ENCODE measurements around the gene CHCT1. TPM values are rescaled to one million over a fixed set of nuclear protein-coding genes. Genes with fewer than 3 reads are reported as not detected.

Gene CHCT1
- total and polyA plus RNA-seq, 2 donors (not counting 1 experiment from before 2014, with no cell fraction given) = not detected

- CTCF ChIA-PET = interaction anchor here (2.5 kb wide), 1 partner anchor 211 kb away, joined by 6 read pairs; no protein-coding TSS in a partner anchor
These were observed 20.2 kb downstream of the CHCT1 start for GRCh38 chr17:60442271-60443173.

More at GRCh38 chr17:60442271-60443173, 20.2 kb downstream of the CHCT1 start:
- Mint-ChIP-seq H3K9me3 (ENCODE audit: insufficient read depth) (no peaks in the 10 kb centered on the region), H3K27me3 (no peaks in the 10 kb centered on the region), H3K27ac (no peak overlapping the region), H3K4me1 (peaks cover 2% of the 10 kb centered on the region), H3K4me3 (no peak overlapping the region)
- Histone ChIP-seq H3K79me2 (ENCODE audit: control insufficient read depth, insufficient read depth, low read length) (no peaks in the 10 kb centered on the region), H3K4me1 (ENCODE audit: control insufficient read depth in 2 of 2, insufficient read depth in 2 of 2, low read length in 2 of 2) (no peaks in the 10 kb centered on the region), H3K4me2 (replicated peaks; ENCODE audit: low read depth, low read length, poor library complexity, severe bottlenecking) (no peak overlapping the region), H3K27me3 (replicated peaks in 1 of 4; ENCODE audit: control extremely low read depth in 1 of 4, control insufficient read depth in 3 of 4, insufficient read depth in 4 of 4, low read length in 3 of 4) (no peaks in the 10 kb centered on the region), H3K9me3 (ENCODE audit: control extremely low read depth in 1 of 3, control insufficient read depth in 2 of 3, insufficient read depth in 1 of 3, low read length in 2 of 3) (no peaks in the 10 kb centered on the region), H3K27ac (ENCODE audit: low read length in 2 of 2) (no peak overlapping the region), H3K36me3 (replicated peaks in 1 of 2; ENCODE audit: control extremely low read depth in 1 of 2, control insufficient read depth in 1 of 2, extremely low read depth in 1 of 2, insufficient read depth in 2 of 2, low read length in 1 of 2) (peaks cover 2 to 7% of the 10 kb centered on the region in 2 experiments), H2AFZ (ENCODE audit: insufficient read depth, low read depth, low read length, poor library complexity, severe bottlenecking) (no peak overlapping the region), H3K4me3 (ENCODE audit: control extremely low read depth in 1 of 5, extremely low read depth in 1 of 5, insufficient read depth in 1 of 5, low read depth in 2 of 5, low read length in 4 of 5) (no peak overlapping the region), H4K20me1 (ENCODE audit: control insufficient read depth, insufficient read depth, low read length, poor library complexity, severe bottlenecking) (no peaks in the 10 kb centered on the region), H3K9ac (ENCODE audit: low read length) (no peak overlapping the region)
- TF ChIP-seq EZH2 (IDR thresholded peaks at IDR 0.05; ENCODE audit: borderline replicate concordance, insufficient read depth, low read depth, low read length, poor library complexity, severe bottlenecking) (no peak), CTCF (IDR thresholded peaks at IDR 0.05) (no peak)
- DNase-seq (no peak), ATAC-seq (ENCODE audit: low read depth) (no peak)
- 100% methylated on average over 1 of the region's 6 CpGs for WGBS (ENCODE audit: insufficient coverage)
- POLR2A ChIA-PET = no interaction called here
- intact Hi-C loops (cut with micrococcal nuclease) = no loop called here
